HG02852 (cell line): ENCODE measurements around the gene ZNF771.
A peak's percentile ranks its signal among the peaks of the same experiment; 100 is the strongest.
"Not testable (repeated sequence)": the region's sequence is repeated elsewhere in the genome, so short reads cannot be mapped to it uniquely, and the experiment has no call there.

Source experiments
- ATAC-seq: cut with Tn5 transposase; IDR thresholded peaks from one replicate; pipeline ENCODE4 v1.9.1; 2021; ENCODE audit warnings: mild to moderate bottlenecking, moderate library complexity; ENCODE audit not compliant: unreplicated experiment

The ZNF771 gene

GRCh38 chr16:30375864-30376263 lies 31.5 kb upstream of the ZNF771 start:
- no peak for ATAC-seq

GRCh38 chr16:30376461-30376902 lies 30.9 kb upstream of the ZNF771 start:
- no peak for ATAC-seq

GRCh38 chr16:30377050-30377811 lies 30.2 kb upstream of the ZNF771 start:
- ATAC-seq: no peak

- ATAC-seq: peak; percentile 41
These were observed 29.6 kb upstream of the ZNF771 start for GRCh38 chr16:30377812-30378235.

- peak; percentile 86 for ATAC-seq
These were observed 28.9 kb upstream of the ZNF771 start for GRCh38 chr16:30378236-30379157.

GRCh38 chr16:30379158-30379783 lies 28.1 kb upstream of the ZNF771 start:
- ATAC-seq: no peak

- ATAC-seq: no peak
These were observed 27.2 kb upstream of the ZNF771 start for GRCh38 chr16:30380072-30380802.

- no peak for ATAC-seq
These were observed 26.6 kb upstream of the ZNF771 start for GRCh38 chr16:30380803-30381208.

GRCh38 chr16:30381291-30382041 lies 25.9 kb upstream of the ZNF771 start:
- ATAC-seq: no peak

- no peak for ATAC-seq
These were observed 25.1 kb upstream of the ZNF771 start, which contains the start of gene SEPTIN1 for GRCh38 chr16:30382111-30382881. TSS of gene SEPTIN1 (minus strand) at chr16:30382561. CDS start at chr16:30382542, 19 bp downstream.

- ATAC-seq: no peak
These were observed 23.9 kb upstream of the ZNF771 start for GRCh38 chr16:30383521-30383920.

GRCh38 chr16:30394592-30395154 lies 12.7 kb upstream of the ZNF771 start:
- ATAC-seq: no peak

GRCh38 chr16:30395155-30395991 lies 12.0 kb upstream of the ZNF771 start, which contains the start of gene ZNF48:
TSS of gene ZNF48 (plus strand) at chr16:30395420. CDS start at chr16:30395795, 375 bp downstream.
- peak; percentile 62 for ATAC-seq

- ATAC-seq: peak; percentile 13
These were observed 11.3 kb upstream of the ZNF771 start for GRCh38 chr16:30395992-30396585.

GRCh38 chr16:30396627-30397026 lies 10.8 kb upstream of the ZNF771 start:
- not testable (repeated sequence) for ATAC-seq

- no peak for ATAC-seq
These were observed 10.3 kb upstream of the ZNF771 start for GRCh38 chr16:30397056-30397455.
